CD4-positive, alpha-beta T cell (primary cell): ENCODE measurements around the gene RAB24. TPM values are rescaled to one million over a fixed set of nuclear protein-coding genes. Genes with fewer than 3 reads are reported as not detected.

Experiments
- ATAC-seq: fragments of 200-7000 bp; cut with Tn5 transposase; one replicate; pipeline ENCODE4 v1.10.0; 2022; ENCODE audit warnings: mild to moderate bottlenecking; ENCODE audit not compliant: poor library complexity
- CTCF ChIA-PET: fragments of 350-600 bp; sonication (Branson Sonifier 250); formaldehyde crosslinking; loops from one replicate; lab custom pipeline; 2021; ENCODE audit warnings: antibody characterized with exemption, inconsistent platforms; lab: Charles Lee
- POLR2A ChIA-PET: fragments of 350-600 bp; sonication (Branson Sonifier 250); formaldehyde crosslinking; loops from one replicate; lab custom pipeline; 2021; ENCODE audit warnings: antibody characterized with exemption, inconsistent platforms; lab: Charles Lee
- DNase-seq, 14 experiments: peaks; one replicate each; pipeline ENCODE4 v3.0.0-alpha.2; 2013 to 2020; ENCODE audit warnings: mixed read lengths in 2 of 14
- H3K27ac ChIP-seq, 2 donors: one replicate each; pipeline versions ENCODE4 v1.5.1 to v1.7.0; 2013; ENCODE audit warnings: low read length in 2 of 2, low read depth in 1 of 2, mild to moderate bottlenecking in 1 of 2
- H3K27me3 ChIP-seq, 2 experiments: 1 replicate in 1 of 2; 2 replicates in 1 of 2; pipeline versions ENCODE4 v1.6.1 to v1.7.0; 2013; ENCODE audit warnings: low read length in 2 of 2, control low read depth in 1 of 2, mild to moderate bottlenecking in 1 of 2, moderate library complexity in 1 of 2; ENCODE audit not compliant: insufficient read depth in 2 of 2, control insufficient read depth in 1 of 2
- H3K36me3 ChIP-seq: one replicate; pipeline ENCODE4 v1.6.1; 2013; ENCODE audit warnings: low read length, control low read depth; ENCODE audit not compliant: insufficient read depth
- H3K4me1 ChIP-seq: one replicate; pipeline ENCODE4 v1.6.1; 2013; ENCODE audit warnings: low read length, control low read depth; ENCODE audit not compliant: insufficient read depth
- H3K4me3 ChIP-seq: one replicate; pipeline ENCODE4 v1.5.1; 2013; ENCODE audit warnings: mild to moderate bottlenecking, low read length, moderate library complexity
- H3K9me3 ChIP-seq, 2 experiments: 1 replicate in 1 of 2; 2 replicates in 1 of 2; pipeline versions ENCODE4 v1.6.1 to v1.7.0; 2013; ENCODE audit warnings: low read length in 2 of 2, mild to moderate bottlenecking in 2 of 2, control low read depth in 1 of 2, moderate library complexity in 1 of 2; ENCODE audit not compliant: control insufficient read depth in 1 of 2, insufficient read depth in 1 of 2
- H3K27ac Mint-ChIP-seq: one replicate; pipeline ENCODE4 v1.8.0; 2020; ENCODE audit warnings: mixed read lengths
- H3K27me3 Mint-ChIP-seq: one replicate; pipeline ENCODE4 v1.8.0; 2021; ENCODE audit warnings: mixed read lengths
- H3K36me3 Mint-ChIP-seq: one replicate; pipeline ENCODE4 v1.8.0; 2021; ENCODE audit warnings: low read depth, mixed read lengths
- H3K4me1 Mint-ChIP-seq: one replicate; pipeline ENCODE4 v1.8.0; 2021; ENCODE audit warnings: low read depth, mixed read lengths
- H3K4me3 Mint-ChIP-seq: one replicate; pipeline ENCODE4 v1.8.0; 2020; ENCODE audit warnings: mild to moderate bottlenecking, mixed read lengths
- H3K9me3 Mint-ChIP-seq: one replicate; pipeline ENCODE4 v1.8.0; 2020; ENCODE audit warnings: mixed read lengths
- intact Hi-C, 2 experiments: fragments of 100-400 bp; cut with DNase I in 1 of 2; cut with micrococcal nuclease in 1 of 2; formaldehyde crosslinking; loops; one replicate each; pipeline versions ENCODE4 v1.15.1 to v1.9.0; 2023 to 2025; cut with DNase I, micrococcal nuclease
- total RNA-seq, 174 experiments: library from RNA in 2 of 174; stranded (reverse) in 2 of 174; gene quantifications; one replicate each; pipeline ENCODE4 v1.2.3 and lab custom pipeline; 2021 to 2026
- TF ChIP-seq, protein P1 (sequence below): fragments of 200-600 bp; IDR thresholded peaks from one replicate; pipeline ENCODE4 v1.8.0; 2022; ENCODE audit warnings: antibody characterized with exemption, mild to moderate bottlenecking

RAB24 gene
- total RNA-seq, 2 experiments from 2014 or later, result 17.0 to 18.0 TPM

DNA sequence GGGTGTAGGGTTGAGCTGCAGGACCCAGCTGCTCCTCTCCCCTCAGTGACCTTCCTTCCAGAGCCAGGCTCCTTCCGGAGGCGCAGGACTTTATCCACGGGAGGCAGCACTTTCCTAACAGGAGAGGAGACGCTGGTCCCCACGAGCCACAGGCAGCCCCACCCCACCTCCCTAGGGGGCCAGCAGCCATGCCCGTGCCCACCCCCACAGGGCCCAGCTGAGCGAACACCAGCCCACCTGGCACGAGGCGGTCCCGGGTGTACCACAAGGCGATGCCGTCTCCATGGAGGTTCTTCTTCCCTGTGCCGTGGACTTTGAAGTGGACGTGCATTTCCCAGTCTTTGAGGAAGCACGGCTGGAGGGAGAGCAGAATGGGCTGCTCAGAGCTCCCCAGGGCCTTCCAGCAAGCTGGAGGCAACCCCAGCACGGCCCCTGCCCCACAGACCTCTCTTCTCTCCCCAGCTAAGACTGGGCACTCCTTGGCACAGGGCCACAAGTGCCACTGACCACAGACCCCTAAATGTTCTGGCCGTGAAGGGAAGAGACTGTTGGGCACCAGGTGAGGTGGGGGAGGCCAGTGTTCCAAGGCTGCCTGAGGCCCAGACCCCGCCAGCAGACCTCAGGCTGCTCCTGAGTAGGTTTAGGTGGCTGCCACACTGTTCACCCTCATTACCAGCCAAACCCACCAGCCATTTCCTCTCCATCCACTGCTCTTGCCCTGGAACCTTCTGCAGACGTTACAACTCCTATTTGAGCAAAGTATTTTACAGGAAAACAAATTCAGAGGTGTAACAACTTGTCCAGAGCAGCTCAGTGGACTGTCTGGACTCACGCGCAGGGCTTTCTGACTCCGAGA is 35.0 kb upstream of the RAB24 start:
- CTCF ChIA-PET, result no interaction called here

DNA sequence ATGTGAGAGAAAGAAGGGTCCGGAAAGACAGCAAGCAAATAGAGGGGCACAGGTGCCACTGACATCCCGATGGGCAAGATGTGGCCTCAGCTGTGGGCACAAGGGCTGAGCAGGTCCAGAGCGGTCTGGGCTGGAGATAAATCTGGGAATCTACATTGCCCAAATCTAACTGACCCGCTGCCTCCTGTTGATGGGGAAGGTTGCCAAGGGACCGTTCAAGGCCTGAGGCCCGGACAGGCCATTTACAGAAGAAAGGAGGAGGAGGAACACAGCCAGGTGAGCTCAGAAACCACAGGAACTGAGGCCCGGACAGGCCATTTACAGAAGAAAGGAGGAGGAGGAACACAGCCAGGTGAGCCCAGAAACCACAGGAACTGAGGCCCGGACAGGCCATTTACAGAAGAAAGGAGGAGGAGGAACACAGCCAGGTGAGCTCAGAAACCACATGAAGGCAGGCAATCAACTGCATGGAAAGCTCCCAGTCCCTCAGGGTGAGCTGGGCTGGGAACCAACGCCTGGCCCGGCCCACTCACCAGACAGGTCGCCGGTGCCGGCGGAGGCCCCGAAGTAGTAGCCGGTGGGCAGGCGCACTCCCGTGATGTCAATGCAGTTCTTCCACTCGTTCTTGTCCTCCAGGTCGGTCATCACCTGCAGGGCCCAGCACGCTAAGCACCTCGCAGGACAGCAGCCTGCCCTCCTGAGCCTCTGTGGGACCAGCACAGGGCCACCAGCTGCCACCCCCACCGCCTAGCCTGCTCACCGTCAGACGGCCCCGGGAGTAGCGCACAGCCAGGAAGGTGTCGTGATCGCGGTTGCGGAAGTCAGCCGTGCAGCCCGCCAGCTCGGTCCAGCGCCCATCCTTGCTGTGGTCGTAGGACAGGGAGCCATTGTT is 33.3 kb upstream of the RAB24 start:
- ATAC-seq, result no peak
- ChIA-PET CTCF (interaction anchor here (1.0 kb wide), 1 partner anchor 11 kb away, joined by 3 read pairs; no protein-coding TSS in a partner anchor), POLR2A (no interaction called here)
- no peaks in the 10 kb centered on the region for H3K27me3 Mint-ChIP-seq
- H3K4me1 Mint-ChIP-seq, result peaks cover 14% of the 10 kb centered on the region
- TF ChIP-seq, protein P1, sequence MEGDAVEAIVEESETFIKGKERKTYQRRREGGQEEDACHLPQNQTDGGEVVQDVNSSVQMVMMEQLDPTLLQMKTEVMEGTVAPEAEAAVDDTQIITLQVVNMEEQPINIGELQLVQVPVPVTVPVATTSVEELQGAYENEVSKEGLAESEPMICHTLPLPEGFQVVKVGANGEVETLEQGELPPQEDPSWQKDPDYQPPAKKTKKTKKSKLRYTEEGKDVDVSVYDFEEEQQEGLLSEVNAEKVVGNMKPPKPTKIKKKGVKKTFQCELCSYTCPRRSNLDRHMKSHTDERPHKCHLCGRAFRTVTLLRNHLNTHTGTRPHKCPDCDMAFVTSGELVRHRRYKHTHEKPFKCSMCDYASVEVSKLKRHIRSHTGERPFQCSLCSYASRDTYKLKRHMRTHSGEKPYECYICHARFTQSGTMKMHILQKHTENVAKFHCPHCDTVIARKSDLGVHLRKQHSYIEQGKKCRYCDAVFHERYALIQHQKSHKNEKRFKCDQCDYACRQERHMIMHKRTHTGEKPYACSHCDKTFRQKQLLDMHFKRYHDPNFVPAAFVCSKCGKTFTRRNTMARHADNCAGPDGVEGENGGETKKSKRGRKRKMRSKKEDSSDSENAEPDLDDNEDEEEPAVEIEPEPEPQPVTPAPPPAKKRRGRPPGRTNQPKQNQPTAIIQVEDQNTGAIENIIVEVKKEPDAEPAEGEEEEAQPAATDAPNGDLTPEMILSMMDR, result no peak
- H3K4me3 ChIP-seq, result no peak overlapping the region
- H3K36me3 ChIP-seq, result peaks cover 89% of the 10 kb centered on the region
- no peak overlapping the region for H3K27ac ChIP-seq
- H3K9me3 Mint-ChIP-seq, result no peaks in the 10 kb centered on the region
- intact Hi-C loops, result no loop called here
- H3K36me3 Mint-ChIP-seq, result peaks cover 77% of the 10 kb centered on the region
- H3K9me3 ChIP-seq, result no peaks in the 10 kb centered on the region
- no peak for DNase-seq
- no peaks in the 10 kb centered on the region for H3K27me3 ChIP-seq
- no peak overlapping the region for H3K4me3 Mint-ChIP-seq
- peak overlapping the region; percentile 12 for H3K27ac Mint-ChIP-seq
- peaks cover 6% of the 10 kb centered on the region for H3K4me1 ChIP-seq

More for the DNA sequence above, 35.0 kb upstream of the RAB24 start:
- ATAC-seq (no peak), DNase-seq (no peak)
- H3K36me3 Mint-ChIP-seq, result peaks cover 75% of the 10 kb centered on the region
- H3K9me3 ChIP-seq, result no peaks in the 10 kb centered on the region
- H3K4me1 Mint-ChIP-seq, result peaks cover 18% of the 10 kb centered on the region
- H3K9me3 Mint-ChIP-seq, result no peaks in the 10 kb centered on the region
- H3K27ac Mint-ChIP-seq, result no peak overlapping the region
- H3K27me3 Mint-ChIP-seq, result no peaks in the 10 kb centered on the region
- H3K4me1 ChIP-seq, result peaks cover 6% of the 10 kb centered on the region
- H3K27ac ChIP-seq, result no peak overlapping the region
- POLR2A ChIA-PET, result no interaction called here
- TF ChIP-seq, protein P1, result no peak
- H3K4me3 Mint-ChIP-seq, result no peak overlapping the region
- H3K4me3 ChIP-seq, result no peak overlapping the region
- intact Hi-C loops, result no loop called here
- no peaks in the 10 kb centered on the region for H3K27me3 ChIP-seq
- peaks cover 88% of the 10 kb centered on the region for H3K36me3 ChIP-seq

DNA sequence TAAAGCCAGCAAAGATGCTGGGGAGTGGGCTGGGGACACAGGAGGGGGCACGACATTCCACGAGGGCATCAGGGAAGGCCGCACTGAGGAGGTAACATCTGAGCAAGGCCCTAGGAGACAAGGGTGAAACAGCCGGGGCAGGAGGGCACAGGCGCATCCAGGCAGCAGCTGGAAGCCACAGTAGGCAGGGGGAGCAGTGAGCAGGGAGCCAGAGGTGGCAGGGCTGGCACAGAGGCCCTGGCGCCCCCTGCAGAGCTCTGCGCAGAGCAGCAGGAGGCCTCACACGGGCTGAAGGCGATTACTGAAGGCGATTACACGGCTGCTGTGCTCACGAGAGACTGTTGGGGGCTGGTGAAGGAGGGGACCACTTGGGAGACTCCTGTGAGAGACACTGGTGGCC is 32.6 kb upstream of the RAB24 start:
- intact Hi-C loops, result no loop called here
- peak; percentile 74 for ATAC-seq
- Histone ChIP-seq H3K4me3 (no peak overlapping the region), H3K27me3 (no peaks in the 10 kb centered on the region), H3K9me3 (no peaks in the 10 kb centered on the region), H3K4me1 (peaks cover 6% of the 10 kb centered on the region), H3K27ac (no peak overlapping the region), H3K36me3 (peaks cover 89% of the 10 kb centered on the region)
- CTCF ChIA-PET, result interaction anchor here (1.0 kb wide), 1 partner anchor 11 kb away, joined by 3 read pairs; no protein-coding TSS in a partner anchor
- no peak overlapping the region for H3K4me3 Mint-ChIP-seq
- peak in 2 of 14 experiments; percentile 47 to 54 for DNase-seq
- peaks cover 10% of the 10 kb centered on the region for H3K4me1 Mint-ChIP-seq
- TF ChIP-seq, protein P1, result no peak
- POLR2A ChIA-PET, result no interaction called here
- peaks cover 77% of the 10 kb centered on the region for H3K36me3 Mint-ChIP-seq
- H3K27me3 Mint-ChIP-seq, result no peaks in the 10 kb centered on the region
- H3K27ac Mint-ChIP-seq, result peak overlapping the region; percentile 12
- no peaks in the 10 kb centered on the region for H3K9me3 Mint-ChIP-seq
